Kidney epithelial cell (primary cell): Measurements from ENCODE around the gene GTPBP1. TPM values are rescaled to one million over a fixed set of nuclear protein-coding genes. Genes with fewer than 3 reads are reported as not detected.

Experiments used
- DNase-seq: peaks from one replicate; pipeline ENCODE4 v3.0.0-alpha.2; 2010; ENCODE audit warnings: low read depth
- H3K27me3 ChIP-seq: 2 replicates; pipeline ENCODE4 v1.6.0; 2011; ENCODE audit warnings: low read length; ENCODE audit not compliant: control insufficient read depth, insufficient read depth
- H3K36me3 ChIP-seq: 2 replicates; pipeline ENCODE4 v1.5.1; 2011; ENCODE audit warnings: low read length; ENCODE audit not compliant: control insufficient read depth, insufficient read depth
- H3K4me3 ChIP-seq: 2 replicates; pipeline ENCODE4 v1.5.1; 2011; ENCODE audit warnings: low read depth, mild to moderate bottlenecking, control low read depth, low read length
- CTCF ChIP-seq: IDR thresholded peaks from 2 replicates; pipeline ENCODE4 v1.5.1; 2011; ENCODE audit warnings: mild to moderate bottlenecking, moderate library complexity, low read length, control low read depth, inconsistent platforms; ENCODE audit not compliant: insufficient read depth, poor library complexity, severe bottlenecking
- total RNA-seq: library from RNA; depleted of rRNA; stranded (reverse); fragments of >200 nt; gene quantifications from 2 replicates; pipeline ENCODE4 v1.2.3, GENCODE V29; 2015

Gene GTPBP1
- total RNA-seq, 1 donor from 2014 or later, result 33.0 TPM

DNA sequence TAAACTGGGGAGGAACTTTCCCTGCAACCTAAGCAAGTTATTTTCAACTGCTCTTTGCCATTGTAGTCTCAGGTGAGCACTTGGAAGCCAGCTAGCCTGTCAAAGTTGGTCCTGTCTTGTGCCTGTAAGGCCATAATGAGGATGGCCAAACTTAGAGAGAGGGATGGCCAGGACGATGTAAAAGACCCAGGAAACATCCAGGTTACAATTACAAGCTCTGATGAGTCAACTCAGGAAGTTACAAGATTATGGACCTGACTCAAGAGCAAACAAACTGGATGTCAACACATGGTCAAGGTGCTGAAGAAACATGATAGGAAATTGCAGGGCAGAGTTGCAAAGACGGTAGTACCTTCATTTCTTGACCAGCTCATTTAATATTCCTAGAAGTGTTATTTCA lies 1.6 kb downstream of the GTPBP1 start:
- TF ChIP-seq CTCF, result no peak
- DNase-seq, result peak; percentile 41

DNA sequence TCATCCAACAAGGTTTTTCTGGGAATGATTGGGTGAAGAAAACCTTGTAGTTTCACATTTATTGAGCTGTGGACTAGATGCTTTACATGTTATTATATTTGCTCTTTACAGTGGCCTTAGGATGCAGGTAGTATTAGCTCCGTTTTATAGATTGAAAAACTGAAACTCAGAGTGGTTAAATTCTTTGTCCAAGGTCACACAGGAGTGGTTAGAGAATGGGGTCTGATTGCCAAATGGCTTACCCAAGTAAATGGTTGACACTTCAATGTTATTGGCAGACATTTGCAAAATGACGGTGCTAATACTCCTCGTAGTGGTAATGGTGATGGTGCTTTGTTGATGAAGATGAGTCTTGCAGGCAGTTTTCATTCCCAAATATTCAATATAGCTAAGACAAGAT lies 2.2 kb downstream of the GTPBP1 start:
- H3K27me3 ChIP-seq, result no peaks in the 10 kb centered on the region
- no peak for DNase-seq
- no peak for TF ChIP-seq CTCF
- no peak overlapping the region for H3K4me3 ChIP-seq
- H3K36me3 ChIP-seq, result no peaks in the 10 kb centered on the region

More for the DNA sequence above, 1.6 kb downstream of the GTPBP1 start:
- Histone ChIP-seq H3K36me3 (no peaks in the 10 kb centered on the region), H3K4me3 (peak overlapping the region; percentile 98), H3K27me3 (no peaks in the 10 kb centered on the region)

- TF ChIP-seq CTCF, result no peak
- no peak overlapping the region for H3K4me3 ChIP-seq
- no peak for DNase-seq
- H3K36me3 ChIP-seq, result no peaks in the 10 kb centered on the region
- no peaks in the 10 kb centered on the region for H3K27me3 ChIP-seq
Observed at GRCh38 chr22:38709306-38709705, 3.6 kb downstream of the GTPBP1 start.

DNA sequence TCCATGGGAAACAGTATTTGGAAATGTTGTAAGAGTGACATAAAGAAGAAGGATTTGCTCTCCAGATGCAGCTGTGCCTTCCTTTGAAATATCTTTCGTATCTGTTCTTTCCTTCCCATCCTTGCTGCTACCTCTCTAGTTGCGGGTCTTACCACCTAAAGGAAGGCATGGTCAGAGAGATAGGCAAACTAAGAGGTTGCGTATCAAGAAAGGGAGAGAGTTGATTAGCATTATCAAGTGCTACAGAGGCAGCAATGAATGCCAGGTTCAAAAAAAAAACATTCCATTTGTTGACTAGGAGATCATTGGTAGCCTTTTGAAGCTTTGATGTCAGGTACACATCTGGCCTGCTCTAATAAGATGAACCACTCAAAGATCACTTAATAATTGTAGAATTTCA lies 4.6 kb downstream of the GTPBP1 start:
- Histone ChIP-seq H3K4me3 (no peak overlapping the region), H3K27me3 (no peaks in the 10 kb centered on the region), H3K36me3 (no peaks in the 10 kb centered on the region)
- TF ChIP-seq CTCF, result no peak
- DNase-seq, result no peak

- Histone ChIP-seq H3K27me3 (no peaks in the 10 kb centered on the region), H3K4me3 (no peak overlapping the region), H3K36me3 (no peaks in the 10 kb centered on the region)
- DNase-seq, result no peak
- TF ChIP-seq CTCF, result no peak
Observed at GRCh38 chr22:38710866-38711265, 5.1 kb downstream of the GTPBP1 start.

- TF ChIP-seq CTCF, result no peak
- Histone ChIP-seq H3K36me3 (peaks cover 2% of the 10 kb centered on the region), H3K4me3 (no peak overlapping the region), H3K27me3 (no peaks in the 10 kb centered on the region)
- DNase-seq, result no peak
Observed at GRCh38 chr22:38712486-38713207, 6.9 kb downstream of the GTPBP1 start.
